Embryonic facial prominence (tissue), 1 donor: Measurements from ENCODE around the gene TBC1D24.
"Not testable (repeated sequence)": the region's sequence is repeated elsewhere in the genome, so short reads cannot be mapped to it uniquely, and the experiment has no call there.

Experiments
- DNase-seq: peaks from one replicate; pipeline ENCODE4 v3.0.0-alpha.2; 2016; ENCODE audit errors: extremely low spot score

Gene TBC1D24

DNA sequence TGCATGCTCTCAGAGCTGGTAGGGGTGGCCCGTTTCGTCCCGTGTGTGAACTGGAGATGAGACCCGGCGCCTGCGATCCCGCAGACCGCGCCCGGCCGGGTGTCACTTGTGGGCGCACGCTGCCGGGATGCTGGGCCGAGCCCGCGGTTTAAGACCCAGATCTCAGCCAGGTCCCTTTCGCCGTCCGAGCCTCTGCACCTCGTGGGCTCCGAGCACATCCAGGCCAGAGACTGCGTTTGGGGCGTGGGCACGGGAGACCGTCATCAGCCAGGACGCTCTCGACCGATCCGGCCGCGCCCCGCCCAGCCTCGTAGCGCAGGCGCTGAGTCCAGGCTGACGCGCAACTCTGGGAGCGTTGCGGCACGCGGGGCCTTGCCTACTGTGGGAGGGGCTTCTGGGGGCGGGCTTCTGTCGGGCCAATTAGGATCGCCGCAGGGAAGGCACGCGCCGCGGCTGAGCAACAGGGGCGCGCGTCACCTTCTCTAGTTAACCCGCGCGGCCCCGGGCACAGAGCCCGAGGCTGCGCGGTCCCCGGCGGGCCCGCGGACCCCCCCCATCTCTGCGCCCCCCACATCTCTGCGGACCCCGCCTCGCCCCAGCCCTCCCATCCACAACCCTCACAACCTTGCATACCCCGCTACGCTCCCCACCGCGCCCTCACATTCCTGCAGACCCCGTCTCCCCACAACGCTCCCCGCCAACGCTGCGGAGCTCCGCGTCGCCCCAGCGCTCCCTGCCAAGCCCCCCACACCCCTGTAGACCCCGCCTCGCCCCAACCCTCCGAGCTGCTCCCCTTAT, 57.0 kb downstream of the TBC1D24 start:
- peak; percentile 92 for DNase-seq

DNA sequence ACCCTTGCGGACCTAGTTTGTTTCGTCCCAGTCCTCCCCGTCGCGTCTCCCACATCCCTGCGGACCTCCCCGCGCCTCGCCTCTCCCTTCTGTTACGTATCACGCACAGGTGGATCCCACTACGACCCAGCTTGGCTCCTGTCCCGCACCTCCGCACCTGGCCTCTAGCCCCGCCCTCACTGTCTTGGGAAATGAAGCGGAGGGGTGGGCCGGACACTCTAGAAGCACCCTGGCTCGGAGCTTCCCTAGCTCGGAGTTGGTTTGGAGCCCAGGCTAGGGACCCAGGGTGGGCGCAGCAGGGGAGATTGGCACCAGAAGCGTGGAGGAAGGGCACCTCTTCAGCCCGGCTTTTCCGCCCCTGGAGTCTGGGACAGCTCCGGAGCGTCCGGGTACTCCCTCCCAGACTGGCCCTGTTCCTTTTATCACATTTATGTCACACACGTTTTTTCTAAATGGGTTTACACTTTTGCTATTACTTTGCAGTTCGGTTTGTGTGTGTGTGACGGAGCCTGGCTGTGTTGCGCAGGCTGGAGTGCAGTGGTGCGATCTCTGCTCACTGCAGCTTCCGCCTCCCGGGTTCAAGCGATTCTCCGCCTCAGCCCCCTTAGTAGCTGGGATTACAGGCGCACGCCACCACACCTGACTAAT, 57.7 kb downstream of the TBC1D24 start:
- peak; percentile 46 for DNase-seq

DNA sequence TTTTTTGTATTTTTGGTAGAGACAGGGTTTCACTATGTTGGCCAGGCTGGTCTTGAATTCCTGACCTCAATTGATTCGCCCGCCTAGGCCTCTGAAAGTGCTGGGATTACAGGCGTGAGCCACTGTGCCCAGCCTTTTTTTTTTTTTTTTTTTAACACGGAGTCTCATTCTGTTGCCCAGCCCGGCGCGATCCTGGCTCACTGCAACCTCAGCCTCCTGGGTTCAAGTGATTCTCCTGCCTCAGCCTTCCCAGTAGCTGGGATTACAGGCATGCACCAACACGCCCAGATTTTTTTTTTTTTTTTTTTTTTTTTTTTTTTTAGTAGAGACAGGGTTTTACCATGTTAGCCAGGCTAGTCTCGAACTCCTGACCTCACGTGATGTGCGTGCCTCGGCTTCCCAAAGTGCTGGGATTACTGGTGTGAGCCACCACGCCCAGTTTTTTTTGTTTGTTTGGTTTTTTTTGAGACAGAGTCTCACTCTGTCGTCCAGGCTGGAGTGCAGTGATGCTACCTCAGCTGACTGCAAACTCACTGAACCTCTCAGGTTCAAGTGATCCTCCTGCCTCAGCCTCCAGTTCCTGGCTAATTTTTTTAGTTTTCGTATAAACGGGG, 58.3 kb downstream of the TBC1D24 start:
- DNase-seq = not testable (repeated sequence)

DNA sequence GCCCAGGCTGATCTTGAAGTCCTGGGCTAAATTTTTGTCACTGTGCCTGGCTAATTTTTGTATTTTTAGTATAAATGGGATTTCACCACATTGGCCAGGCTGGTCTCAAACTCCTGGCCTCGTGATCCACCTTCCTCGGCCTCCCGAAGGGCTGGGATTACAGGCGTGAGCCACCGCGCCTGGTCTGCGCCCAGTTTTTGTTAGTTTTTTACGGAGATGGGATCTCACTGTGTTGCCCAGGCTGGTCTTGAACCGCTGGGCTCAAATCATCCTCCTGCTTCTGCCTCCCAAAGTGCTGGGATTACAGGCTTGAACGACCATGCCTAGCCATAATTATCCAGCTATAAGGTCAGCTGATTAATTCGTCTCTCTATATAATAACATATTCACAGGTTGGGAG, 59.0 kb downstream of the TBC1D24 start:
- DNase-seq = no peak

DNA sequence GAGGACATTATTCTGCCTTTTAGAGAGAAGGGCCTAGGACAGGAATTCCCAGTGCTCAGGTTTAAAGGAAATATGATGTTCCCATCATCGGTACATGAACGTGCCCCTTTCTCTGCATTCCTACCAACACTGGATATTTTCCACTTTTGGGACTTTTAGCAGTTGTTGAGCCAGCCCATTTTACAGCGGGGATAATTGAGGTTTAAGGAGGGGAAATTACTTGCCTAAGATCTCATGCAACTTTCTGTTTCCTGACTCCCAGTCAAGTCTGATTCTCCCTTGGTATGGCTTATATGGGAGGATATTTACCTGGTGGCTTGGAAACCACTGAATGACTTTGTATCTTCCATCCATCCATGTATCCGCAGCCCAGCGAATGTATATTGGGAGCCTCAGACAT, 59.4 kb downstream of the TBC1D24 start:
- DNase-seq = not testable (repeated sequence)

DNA sequence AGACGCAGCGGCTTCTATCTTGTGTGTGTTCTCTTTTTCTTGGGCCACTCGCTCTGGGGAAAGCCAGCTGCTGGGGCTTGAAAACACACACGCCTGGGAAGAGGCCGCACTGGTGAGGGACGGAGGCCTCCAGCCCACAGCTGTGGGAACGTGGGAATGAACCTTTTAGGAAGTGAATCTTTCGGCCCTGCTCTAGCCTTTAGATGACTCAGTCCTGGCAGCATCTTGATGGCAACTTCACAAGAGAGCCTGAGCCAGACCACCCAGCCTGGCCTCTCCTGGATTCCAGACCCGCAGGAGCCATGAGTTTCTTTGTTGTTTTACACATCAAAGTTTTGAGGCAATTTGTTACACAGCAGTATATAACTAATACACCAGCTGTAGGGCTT, 60.7 kb downstream of the TBC1D24 start:
- DNase-seq = no peak

DNA sequence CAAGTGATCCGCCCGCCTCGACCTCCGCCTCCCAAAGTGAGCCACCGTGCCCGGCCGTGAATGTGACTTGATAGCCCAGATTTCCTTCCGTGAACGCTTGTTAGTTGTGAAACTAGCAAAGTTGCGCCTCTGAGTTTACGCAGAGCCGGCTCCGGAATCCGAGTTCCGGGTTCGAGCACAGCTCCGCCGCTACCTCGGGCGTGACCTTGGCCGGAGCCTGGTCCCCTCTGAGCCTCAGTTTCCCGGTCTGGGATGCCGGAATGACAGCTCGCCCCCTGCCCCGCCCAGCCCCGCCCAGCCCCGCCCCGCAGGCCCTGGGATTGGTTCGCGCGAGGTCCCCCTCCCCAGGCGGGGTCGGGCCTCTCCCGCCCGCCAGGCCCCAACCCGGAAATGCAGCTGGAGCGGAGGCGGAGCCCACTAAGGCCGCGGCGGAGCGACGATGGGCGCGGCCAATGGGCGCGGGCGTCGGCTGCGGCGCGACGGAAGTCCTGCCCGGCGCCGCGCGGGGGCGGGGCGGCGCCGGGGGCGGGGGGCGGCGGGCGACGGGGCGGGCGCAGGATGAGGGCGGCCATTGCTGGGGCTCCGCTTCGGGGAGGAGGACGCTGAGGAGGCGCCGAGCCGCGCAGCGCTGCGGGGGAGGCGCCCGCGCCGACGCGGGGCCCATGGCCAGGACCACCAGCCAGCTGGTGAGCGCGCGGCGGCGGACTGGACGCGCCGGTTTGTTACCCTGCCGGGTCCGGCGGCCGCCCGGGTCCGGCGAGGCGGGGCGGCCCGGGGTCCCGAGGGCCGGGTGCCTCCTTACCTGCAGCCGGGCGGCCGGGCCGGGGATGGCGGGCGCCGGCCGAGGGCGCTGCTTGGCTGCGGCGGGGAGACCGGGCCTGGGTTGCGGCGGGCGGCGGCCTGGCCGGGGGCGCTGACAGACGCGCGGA, 62.8 kb downstream of the TBC1D24 start, which contains the start of gene PDPK1:
Gene PDPK1, plus strand, starts transcription at position 571 of the 929 bp plus-strand sequence. Its CDS starts 92 bp downstream, at position 663.
- DNase-seq = peak; percentile 89

DNA sequence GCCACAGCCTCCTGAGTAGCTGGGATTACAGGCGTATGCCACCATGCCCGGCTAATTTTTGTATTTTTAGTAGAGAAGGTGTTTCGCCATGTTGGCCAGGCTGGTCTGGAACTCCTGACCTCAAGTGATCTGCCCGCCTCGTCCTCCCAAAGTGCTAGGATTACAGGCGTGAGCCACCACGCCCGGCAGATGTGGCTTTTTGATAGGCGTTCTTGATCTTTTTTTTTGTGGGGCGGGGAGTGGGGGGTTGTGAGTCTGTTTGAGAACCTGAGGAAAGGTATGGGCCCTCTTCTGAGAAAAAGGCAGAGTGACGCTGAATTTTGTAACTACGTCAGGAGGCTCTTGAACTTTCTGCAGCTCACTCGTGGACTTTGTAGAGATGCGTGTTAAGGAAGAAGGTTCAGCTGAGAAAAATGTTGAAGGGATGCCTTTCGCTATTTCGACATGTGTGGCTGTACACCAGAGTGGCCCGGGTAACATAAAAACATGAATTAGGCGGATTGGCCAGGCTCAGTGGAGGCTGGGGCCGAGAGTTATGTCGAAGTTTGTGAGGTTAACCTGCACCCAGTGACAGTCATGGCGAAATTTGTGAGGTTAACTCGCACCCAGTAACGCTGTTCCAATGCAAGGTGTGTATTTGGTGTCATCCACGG, 64.4 kb downstream of the TBC1D24 start:
- not testable (repeated sequence) for DNase-seq

DNA sequence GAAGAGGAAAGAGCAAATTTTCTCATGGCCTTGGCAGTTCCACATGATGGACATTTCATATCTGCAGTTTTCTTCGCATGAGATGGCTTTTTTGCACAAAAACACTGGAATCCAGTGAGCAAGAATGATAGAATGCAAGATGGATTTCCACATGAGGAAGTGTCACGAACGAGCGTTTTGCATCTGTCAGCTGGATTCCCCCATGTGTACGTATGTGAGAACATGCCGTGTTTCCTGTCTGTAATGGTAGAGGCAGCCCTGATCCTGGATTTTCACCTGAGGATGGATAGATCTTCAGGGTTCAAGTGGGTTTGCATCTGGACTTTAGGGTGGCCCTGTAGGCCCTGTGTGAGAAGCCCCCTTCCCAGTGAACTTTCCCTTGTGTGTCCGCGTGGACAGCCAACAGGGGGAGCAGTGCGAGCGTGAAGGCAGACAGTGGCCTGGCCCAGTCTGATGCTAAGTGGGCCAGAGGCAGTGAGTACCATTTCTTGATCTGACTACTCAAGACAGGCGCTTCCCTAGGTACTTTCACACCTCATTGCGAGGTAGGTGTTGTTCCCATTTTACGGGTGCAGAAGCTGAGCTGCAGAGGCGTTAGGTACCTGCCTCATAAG, 65.0 kb downstream of the TBC1D24 start:
- DNase-seq = not testable (repeated sequence)

DNA sequence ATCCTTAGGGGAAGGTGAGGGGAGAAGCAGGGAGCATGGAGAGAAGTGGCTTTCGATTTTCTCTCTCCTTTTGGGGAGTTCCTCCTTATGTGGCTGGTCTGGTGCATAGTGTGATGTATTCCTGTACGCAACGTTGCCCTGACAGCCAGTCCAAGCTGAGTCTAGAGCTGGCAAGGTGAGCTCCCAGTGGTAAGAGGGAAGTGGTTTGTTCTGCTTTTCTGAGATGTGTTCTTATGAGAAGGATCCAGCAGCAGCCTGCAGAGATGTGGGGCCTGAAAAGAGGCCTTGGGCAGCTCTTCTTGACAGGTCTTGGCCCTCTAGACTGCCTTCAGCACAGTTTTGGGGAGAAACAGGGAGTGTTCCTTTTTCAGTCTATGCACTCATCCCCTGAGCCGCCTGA, 66.0 kb downstream of the TBC1D24 start:
- DNase-seq = not testable (repeated sequence)

DNA sequence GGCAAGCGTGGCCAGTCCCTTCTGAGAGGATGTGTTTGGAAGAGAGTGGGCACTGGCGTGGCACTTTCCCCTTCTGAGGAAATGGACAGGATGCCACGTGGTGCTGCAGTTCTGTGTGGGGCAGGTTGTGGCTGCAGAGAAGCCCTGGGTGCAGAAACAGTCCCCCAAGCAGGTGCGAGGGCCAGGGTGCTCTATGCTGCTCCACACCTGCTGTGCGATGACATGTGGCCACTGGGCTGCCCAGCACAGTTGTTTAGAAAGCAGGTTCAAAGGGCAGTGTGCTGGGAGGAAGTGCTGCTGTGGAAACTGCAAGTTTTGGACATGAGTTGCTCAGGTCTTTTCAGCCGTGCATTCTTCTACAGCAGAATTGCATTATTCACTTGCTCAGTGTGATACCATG, 66.5 kb downstream of the TBC1D24 start:
- not testable (repeated sequence) for DNase-seq

DNA sequence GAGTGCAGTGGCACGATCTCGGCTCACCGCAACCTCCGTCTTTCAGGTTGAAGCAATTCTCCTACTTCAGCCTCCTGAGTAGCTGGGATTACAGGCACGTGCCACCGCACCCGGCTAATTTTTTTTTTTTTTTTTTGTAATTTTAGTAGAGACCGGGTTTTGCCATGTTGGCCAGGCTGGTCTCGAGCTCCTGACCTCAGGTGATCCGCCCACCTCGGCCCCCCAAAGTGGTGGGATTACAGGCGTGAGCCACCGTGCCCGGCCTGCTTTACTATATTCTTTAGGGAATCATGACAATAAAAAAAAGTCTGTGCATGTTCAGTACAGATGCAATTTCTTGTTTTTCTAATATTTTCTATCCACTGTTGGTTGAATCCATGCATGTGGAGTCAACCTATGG, 68.8 kb downstream of the TBC1D24 start:
- DNase-seq = not testable (repeated sequence)

DNA sequence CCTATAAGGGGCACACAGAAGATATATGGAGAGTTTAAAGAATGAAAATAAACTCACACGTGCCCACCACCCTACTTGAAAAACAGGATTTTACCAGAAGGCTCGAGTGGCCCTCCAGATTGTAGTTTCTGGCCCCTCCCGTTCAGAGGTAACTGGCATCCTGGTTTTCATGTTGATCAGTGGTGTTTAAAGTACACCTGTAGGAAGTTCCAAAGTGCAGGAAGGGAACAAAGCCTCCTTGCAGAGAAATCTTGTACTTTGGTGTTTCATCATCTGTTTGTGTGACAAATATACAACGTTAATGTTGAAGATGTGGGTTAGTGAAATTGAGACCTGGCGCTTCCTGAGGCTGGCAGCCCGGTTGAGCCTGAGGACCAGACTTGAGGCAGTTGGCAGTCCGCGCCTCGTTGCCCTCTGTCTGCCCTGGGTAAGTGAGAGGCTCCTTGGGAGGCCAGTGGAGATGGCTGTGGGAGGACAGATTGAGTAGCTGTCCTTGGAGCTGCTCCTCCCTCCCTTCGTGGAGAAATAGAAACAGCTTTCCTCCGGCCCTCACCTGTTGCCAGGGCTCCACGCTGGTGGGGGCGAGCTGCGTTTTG, 75.5 kb downstream of the TBC1D24 start:
- DNase-seq = not testable (repeated sequence)

DNA sequence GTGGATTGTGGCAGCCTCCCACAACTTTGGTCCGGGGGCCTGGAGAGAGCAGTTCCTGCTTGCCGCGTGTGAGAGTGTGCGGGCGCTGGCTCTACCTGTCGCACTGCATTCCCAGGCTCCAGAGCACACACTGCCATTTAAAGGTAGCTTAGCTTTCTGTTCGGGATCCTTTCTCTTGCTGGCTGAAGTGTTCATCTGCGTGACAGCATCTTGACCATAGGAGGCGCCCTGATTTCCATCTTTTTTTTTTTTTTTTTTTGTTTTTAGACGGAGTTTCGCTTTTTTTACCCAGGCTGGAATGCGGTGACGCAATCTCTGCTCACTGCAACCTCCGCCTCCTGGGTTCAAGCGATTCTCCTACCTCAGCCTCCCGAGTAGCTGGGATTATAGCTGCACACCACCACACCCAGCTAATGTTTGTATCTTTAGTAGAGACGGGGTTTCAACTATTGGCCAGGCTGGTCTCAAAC, 76.5 kb downstream of the TBC1D24 start:
- DNase-seq = not testable (repeated sequence)

DNA sequence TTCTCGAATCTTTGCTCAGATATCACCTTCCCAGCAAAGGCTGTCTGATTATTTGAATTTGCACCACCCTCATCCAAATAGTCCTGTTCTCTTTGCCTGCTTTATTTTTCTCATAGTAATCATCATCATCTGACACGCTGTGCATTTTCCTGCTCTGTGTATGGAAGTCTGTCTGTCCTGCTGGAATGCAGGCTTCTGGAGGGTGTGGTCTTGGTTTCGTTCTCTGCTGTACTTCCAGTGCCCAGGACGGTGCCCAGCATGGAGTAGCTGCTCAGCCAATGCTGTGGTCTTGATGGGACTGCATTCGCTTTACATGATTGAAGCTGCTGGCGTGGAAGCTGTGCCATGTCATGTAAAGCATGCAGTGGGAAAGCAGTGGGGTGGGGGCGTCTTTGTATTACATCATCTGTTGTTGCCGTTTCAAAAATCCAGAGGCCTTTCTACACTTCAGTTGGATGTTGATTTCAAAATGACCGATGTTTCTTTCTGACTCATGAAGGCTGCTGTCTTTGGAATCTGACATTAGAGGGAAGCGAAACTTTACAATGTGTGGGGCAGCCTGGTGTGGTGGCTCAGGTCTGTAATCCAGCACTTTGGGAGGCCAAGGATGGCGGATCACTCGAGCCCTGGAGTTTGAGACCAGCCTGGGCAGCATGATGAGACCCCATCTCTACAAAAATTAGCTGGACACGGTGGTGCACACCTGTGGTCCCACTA, 79.9 kb downstream of the TBC1D24 start:
- DNase-seq = not testable (repeated sequence)
